Retinal pigment epithelial cell (primary cell): ENCODE results near the gene WWC1.

Source experiments
- DNase-seq: peaks from one replicate; pipeline ENCODE4 v3.0.0-alpha.2; 2010; ENCODE audit warnings: low read depth
- H3K4me3 ChIP-seq: 2 replicates; pipeline ENCODE4 v1.5.1; 2011; ENCODE audit warnings: mild to moderate bottlenecking, low read length, control low read depth, moderate library complexity
- TF ChIP-seq, protein P1 (sequence below): conservative IDR thresholded peaks from 2 replicates; pipeline ENCODE4 v1.5.1; 2011; ENCODE audit warnings: low read depth, low read length, control low read depth, inconsistent platforms

Gene WWC1

GRCh38 chr5:168409591-168410458 lies 118.4 kb downstream of the WWC1 start:
- TF ChIP-seq, protein P1, sequence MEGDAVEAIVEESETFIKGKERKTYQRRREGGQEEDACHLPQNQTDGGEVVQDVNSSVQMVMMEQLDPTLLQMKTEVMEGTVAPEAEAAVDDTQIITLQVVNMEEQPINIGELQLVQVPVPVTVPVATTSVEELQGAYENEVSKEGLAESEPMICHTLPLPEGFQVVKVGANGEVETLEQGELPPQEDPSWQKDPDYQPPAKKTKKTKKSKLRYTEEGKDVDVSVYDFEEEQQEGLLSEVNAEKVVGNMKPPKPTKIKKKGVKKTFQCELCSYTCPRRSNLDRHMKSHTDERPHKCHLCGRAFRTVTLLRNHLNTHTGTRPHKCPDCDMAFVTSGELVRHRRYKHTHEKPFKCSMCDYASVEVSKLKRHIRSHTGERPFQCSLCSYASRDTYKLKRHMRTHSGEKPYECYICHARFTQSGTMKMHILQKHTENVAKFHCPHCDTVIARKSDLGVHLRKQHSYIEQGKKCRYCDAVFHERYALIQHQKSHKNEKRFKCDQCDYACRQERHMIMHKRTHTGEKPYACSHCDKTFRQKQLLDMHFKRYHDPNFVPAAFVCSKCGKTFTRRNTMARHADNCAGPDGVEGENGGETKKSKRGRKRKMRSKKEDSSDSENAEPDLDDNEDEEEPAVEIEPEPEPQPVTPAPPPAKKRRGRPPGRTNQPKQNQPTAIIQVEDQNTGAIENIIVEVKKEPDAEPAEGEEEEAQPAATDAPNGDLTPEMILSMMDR = no peak
- no peak overlapping the region for H3K4me3 ChIP-seq
- DNase-seq = peak; percentile 50

DNA sequence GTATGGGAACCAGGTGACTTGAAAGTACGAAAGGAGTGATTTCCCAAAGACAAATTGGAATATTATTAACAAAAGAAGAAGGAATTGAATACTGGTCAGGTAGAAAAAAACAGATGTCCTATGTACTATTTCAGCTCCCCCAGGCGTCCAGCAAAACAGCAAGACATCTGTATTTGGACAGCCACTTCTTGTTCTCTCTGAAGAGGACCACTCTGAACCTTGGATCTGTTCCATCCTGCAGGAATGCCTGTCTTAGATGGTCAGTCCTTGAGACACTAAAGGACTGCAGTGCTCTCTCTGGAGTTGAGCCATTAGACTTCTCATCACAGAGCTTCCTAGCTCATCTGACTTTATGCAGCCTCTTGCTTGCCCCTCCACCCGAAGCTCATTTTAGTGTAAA lies 120.4 kb downstream of the WWC1 start:
- no peak for DNase-seq
- TF ChIP-seq, protein P1 = no peak
- no peak overlapping the region for H3K4me3 ChIP-seq

DNA sequence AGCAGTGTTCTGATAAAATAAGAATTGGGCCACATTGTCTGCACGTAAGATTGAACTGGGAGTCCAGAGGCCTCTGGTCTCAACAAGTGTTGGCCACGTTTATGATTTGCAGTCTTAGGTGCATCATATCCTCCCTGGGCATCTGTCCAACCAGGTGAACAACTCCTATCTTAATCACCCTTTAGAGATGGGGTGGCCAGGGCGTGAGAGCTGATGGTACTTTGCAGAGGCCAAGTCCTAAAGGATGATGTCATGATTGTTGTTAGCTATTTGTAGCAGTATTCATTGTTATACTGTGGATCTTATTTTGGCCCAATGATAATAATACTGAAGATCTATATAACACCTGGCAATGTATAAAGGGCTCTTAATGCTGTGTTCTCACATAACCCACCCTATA lies 121.6 kb downstream of the WWC1 start:
- TF ChIP-seq, protein P1 = no peak
- no peak overlapping the region for H3K4me3 ChIP-seq
- DNase-seq = no peak

DNA sequence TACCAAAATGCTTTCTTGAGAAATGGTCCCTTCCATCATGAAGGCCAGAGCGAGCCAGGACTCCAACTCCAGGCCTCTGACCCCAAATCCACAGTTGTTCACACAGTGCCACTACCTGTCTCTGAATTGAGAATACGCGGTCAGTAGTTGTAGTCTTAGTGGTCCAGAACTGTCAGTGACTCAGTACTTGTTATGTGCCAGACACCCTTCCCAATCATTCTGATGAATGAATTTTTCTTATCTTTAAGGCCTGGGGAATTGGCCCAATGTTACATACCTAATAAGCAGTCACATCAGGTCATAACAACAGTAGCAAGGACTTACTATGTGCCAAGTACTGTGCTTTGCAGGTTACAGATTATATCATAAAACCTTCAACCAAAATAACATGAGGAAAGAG lies 122.2 kb downstream of the WWC1 start:
- TF ChIP-seq, protein P1 = no peak
- H3K4me3 ChIP-seq = no peak overlapping the region
- no peak for DNase-seq

- TF ChIP-seq, protein P1 = no peak
- DNase-seq = no peak
- H3K4me3 ChIP-seq = no peak overlapping the region
Observed at GRCh38 chr5:168415401-168415800, 124.0 kb downstream of the WWC1 start.

- TF ChIP-seq, protein P1 = no peak
- H3K4me3 ChIP-seq = no peak overlapping the region
- DNase-seq = no peak
Observed at GRCh38 chr5:168415971-168416370, 124.5 kb downstream of the WWC1 start.
